Subcutaneous adipose tissue (tissue), 4 donors: ENCODE data around the gene JADE1. TPM values are rescaled to one million over a fixed set of nuclear protein-coding genes. Genes with fewer than 3 reads are reported as not detected.

ENCODE experiments used
- CTCF ChIP-seq: fragments of 450-650 bp; IDR thresholded peaks from one replicate; pipeline ENCODE4 v1.5.1; 2016; ENCODE audit warnings: low read depth, mild to moderate bottlenecking, control low read depth, antibody characterized with exemption, moderate library complexity
- total RNA-seq, 4 donors: library from RNA; depleted of rRNA; stranded (reverse); fragments of >200 nt; gene quantifications; one replicate each; pipeline ENCODE4 v1.1.0, GENCODE V29; 2016

JADE1 gene
- total RNA-seq, 4 donors from 2014 or later = 56.9 to 100.0 (median 67.1) TPM

GRCh38 chr4:128776794-128777216 lies 32.7 kb upstream of the JADE1 start:
- no peak for TF ChIP-seq CTCF

GRCh38 chr4:128780688-128781087 lies 28.8 kb upstream of the JADE1 start:
- no peak for TF ChIP-seq CTCF

GRCh38 chr4:128782076-128782715 lies 27.3 kb upstream of the JADE1 start:
- no peak for TF ChIP-seq CTCF

GRCh38 chr4:128782875-128783614 lies 26.5 kb upstream of the JADE1 start:
- no peak for TF ChIP-seq CTCF

GRCh38 chr4:128787509-128788311 lies 21.8 kb upstream of the JADE1 start:
- TF ChIP-seq CTCF = no peak

GRCh38 chr4:128793859-128794672 lies 15.4 kb upstream of the JADE1 start:
- no peak for TF ChIP-seq CTCF
